Measurements from ENCODE around the gene TANC1.
"Not testable (repeated sequence)": the region's sequence is repeated elsewhere in the genome, so short reads cannot be mapped to it uniquely, and the experiment has no call there.

Gene TANC1

DNA sequence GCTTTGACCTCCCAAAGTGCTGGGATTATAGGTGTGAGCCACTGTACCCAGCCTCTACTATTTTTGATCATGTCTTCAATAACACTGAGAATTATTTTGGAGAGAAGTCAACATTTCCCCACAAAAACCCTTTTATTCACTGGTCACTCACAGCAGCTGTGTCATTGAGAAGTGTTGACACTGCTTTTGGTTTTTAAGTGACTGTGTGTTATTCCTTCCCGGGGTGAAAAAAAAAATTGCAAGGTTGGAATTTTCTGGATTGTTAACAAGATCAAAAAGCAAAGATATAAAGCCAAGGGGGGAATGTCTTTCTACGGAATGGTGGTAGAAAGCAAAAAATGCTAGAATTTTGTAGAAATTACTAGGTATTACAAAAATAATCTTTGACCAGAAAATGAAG, 61.5 kb downstream of the TANC1 start:
- DNase-seq (ENCODE audit: low read depth): no peak

DNA sequence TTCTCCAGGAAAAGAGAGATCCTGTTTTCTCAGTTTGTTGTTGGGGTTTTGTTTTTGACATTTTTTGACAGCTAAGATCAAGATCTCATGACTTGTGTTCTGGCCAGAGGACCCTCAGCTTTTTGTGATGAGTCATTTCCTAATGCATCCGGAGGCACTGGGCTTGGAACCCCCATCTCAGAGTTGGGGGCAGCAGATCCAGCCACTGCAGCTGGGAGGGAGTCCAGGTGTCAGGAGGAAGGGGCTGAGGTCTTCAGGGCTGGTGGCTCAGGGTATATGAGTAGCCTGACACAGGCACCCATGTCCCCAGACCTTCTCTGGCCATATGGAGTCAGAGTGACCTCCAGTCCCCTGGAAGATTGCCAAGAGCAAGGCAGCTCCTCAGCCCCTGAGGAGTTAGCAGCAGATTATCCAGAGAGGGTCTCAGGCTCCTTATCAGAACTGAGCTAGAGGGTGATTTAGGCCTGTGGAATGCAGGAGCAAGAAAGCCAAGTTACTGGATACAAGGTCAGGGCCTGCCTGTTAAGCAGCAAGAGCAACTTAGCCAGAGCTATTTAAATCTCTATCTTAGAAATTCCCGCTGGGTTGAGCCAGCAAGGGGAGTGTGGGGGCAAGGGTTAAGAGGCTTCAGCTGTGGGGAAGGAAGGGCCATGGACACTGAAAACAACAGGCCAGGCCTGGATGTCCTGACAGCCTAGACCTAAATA, 62.4 kb downstream of the TANC1 start:
- DNase-seq (ENCODE audit: low read depth): no peak

- DNase-seq (ENCODE audit: low read depth): no peak
These were observed 63.7 kb downstream of the TANC1 start for GRCh38 chr2:159032146-159032545.

DNA sequence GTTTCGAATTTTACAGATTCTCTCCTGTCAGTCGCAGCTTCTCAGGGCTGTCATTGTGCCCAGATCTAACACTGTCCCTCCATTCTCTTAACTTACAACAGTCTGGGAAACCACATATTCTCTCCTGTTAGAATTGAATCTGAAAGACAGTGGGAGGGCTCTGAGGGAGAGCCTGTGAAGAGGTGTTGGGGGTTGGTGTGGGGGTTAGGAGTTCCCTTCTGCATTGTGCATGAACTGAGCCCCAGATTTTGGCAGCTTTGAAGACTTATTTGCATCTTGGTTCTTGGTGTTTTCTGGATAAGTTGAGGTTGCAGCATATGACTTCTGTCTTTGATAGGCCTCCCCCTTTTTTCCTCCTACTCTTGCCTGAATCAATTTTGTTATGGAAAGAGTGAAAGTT, 64.1 kb downstream of the TANC1 start:
- no peak for DNase-seq (ENCODE audit: low read depth)

DNA sequence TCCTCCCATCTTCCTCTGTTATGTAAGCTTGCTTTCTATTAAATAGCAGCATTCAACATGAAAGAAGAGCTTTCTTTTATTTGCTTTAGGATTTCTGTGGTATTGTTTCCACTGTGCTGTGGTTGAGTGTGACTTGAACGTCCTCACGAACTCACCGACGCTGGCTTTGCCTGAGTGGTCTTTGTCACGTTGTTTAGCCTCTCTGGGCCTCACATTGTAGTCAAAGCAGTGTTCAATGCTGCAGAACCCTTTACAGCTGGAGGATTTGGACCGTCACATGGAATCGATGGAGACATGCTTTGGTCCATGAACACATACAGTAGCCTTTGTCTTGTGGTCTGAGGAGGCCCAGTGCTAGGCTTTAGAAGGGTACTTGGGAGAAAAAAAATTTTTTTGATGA, 66.3 kb downstream of the TANC1 start:
- no peak for DNase-seq (ENCODE audit: low read depth)

- no peak for DNase-seq (ENCODE audit: low read depth)
These were observed 67.5 kb downstream of the TANC1 start for GRCh38 chr2:159035790-159036411.

DNA sequence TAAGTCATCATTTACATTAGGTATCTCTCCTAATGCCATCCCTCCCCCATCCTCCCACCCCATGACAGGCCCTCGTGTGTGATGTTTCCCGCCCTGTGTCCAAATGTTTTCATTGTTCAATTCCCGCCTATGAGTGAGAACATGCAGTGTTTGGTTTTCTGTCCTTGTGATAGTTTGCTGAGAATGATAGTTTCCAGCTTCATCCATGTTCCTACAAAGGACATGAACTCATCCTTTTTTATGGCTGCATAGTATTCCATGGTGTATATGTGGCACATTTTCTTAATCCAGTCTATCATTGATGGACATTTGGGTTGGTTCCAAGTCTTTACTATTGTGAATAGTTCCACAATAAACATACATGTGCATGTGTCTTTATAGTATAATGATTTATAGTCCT, 68.0 kb downstream of the TANC1 start:
- DNase-seq (ENCODE audit: low read depth): not testable (repeated sequence)

DNA sequence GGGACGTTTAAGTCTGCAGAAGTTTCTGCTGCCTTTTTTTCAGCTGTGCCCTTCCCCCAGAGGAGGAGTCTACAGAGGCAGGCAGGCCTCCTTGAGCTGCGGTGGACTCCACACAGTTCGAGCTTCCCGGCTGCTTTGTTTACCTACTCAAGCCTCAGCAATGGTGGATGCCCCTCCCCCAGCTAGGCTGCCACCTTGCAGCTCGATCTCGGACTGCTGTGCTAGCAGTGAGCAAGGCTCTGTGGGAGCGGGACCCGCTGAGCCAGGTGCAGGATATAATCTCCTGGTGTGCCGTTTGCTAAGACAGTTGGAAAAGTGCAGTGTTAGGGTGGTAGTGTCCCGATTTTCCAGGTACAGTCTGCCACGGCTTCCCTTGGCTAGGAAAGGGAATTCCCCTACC, 72.9 kb downstream of the TANC1 start:
- DNase-seq (ENCODE audit: low read depth): not testable (repeated sequence)

DNA sequence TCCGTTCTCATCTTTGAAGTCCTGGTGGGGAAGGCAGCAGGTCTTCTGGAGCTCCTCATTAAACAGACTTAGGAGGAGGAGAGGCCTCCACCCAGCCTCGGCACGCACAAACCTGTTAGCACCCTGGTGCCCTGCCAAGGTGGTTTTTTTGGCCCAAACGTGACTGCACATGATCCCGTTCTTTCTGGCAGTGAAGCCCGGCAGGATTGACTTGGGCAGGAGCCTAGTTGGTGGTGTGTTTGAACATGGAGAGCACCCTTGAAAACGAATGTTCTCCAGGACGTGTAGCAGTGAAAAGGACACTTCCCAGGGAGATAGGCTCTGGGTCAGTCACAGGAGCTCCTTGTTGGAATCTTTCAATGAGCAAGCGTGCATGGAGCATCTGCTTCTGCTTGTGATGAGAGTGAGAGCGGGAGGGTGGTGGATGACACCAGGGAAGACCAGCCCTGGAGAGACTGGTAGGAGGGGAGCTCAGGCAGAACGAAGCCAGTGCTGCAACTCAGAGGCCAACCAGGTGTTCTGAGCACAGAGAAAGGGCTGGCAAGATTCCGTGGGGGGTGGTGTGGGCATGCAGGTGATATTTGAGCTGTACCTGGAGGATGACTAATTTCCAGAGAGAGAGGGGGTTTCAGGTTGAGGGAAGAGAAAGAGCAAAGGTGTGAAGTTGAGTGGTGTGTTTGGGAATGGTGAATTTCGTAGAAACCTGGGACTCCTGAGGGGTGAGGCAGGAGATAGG, 73.8 kb downstream of the TANC1 start:
- DNase-seq (ENCODE audit: low read depth): no peak

GRCh38 chr2:159043710-159044109, 75.3 kb downstream of the TANC1 start:
- DNase-seq (ENCODE audit: low read depth): no peak

GRCh38 chr2:159044804-159045286, 76.4 kb downstream of the TANC1 start:
- no peak for DNase-seq (ENCODE audit: low read depth)

- no peak for DNase-seq (ENCODE audit: low read depth)
These were observed 77.4 kb downstream of the TANC1 start for GRCh38 chr2:159045545-159046454.

DNA sequence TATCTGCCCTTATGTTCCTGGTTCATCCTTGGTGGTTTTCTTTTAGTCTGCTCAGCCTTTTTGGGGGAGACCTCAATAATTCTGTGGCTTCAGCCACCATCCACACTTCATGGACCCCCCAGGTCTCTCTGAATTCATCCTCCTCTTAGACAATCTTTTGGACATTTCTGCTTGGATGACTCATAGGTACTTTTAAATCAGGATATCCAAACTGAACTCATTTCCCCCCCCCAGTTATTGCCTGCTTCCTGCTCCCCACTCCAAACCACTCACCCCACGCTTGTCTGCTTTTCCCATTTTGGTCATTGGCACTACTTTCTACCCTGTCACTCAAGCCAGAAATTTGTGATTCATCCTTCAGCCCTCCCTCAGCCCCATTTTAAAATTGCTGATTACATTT, 78.5 kb downstream of the TANC1 start:
- no peak for DNase-seq (ENCODE audit: low read depth)

- DNase-seq (ENCODE audit: low read depth): no peak
These were observed 82.0 kb downstream of the TANC1 start for GRCh38 chr2:159050426-159050825.

GRCh38 chr2:159051133-159051532, 82.7 kb downstream of the TANC1 start:
- no peak for DNase-seq (ENCODE audit: low read depth)

GRCh38 chr2:159051661-159052060, 83.2 kb downstream of the TANC1 start:
- no peak for DNase-seq (ENCODE audit: low read depth)

- DNase-seq (ENCODE audit: low read depth): no peak
These were observed 83.7 kb downstream of the TANC1 start for GRCh38 chr2:159052157-159052601.

GRCh38 chr2:159053161-159054031, 85.0 kb downstream of the TANC1 start:
- no peak for DNase-seq (ENCODE audit: low read depth)

- DNase-seq (ENCODE audit: low read depth): no peak
These were observed 85.5 kb downstream of the TANC1 start for GRCh38 chr2:159054032-159054334.

GRCh38 chr2:159054985-159055384, 86.5 kb downstream of the TANC1 start:
- DNase-seq (ENCODE audit: low read depth): no peak

GRCh38 chr2:159060518-159060917, 92.1 kb downstream of the TANC1 start:
- no peak for DNase-seq (ENCODE audit: low read depth)

All from stimulated activated CD4-positive, alpha-beta T cell treated with anti-CD3 and anti-CD28 coated beads, Interleukin-2, amount 100 ng/mL, for 4 hours (primary cell).